H1 (cell line): ENCODE data around the gene SYNCRIP. TPM values are rescaled to one million over a fixed set of nuclear protein-coding genes. Genes with fewer than 3 reads are reported as not detected.

Experiments
- CHD7 ChIP-seq: fragments of 300-600 bp; sonication (generic); IDR thresholded peaks from 2 replicates; pipeline ENCODE4 v1.7.1; 2012; ENCODE audit warnings: low read length, moderate library complexity, mild to moderate bottlenecking, inconsistent platforms; ENCODE audit not compliant: insufficient replicate concordance
- JUN ChIP-seq: IDR thresholded peaks from 2 replicates; pipeline ENCODE4 v1.6.1; 2011; ENCODE audit warnings: low read depth, mild to moderate bottlenecking, improper control_type of control experiment, low read length
- polyA plus RNA-seq, 7 experiments: library from polyadenylated mRNA; depleted of rRNA in 3 of 7; stranded (reverse) in 5 of 7; unstranded in 2 of 7; fragments of >200 nt in 5 of 7; fragments of 200-250 nt in 2 of 7; gene quantifications; 1 replicate in 5 of 7; 2 replicates in 1 of 7; 4 replicates in 1 of 7; pipeline versions ENCODE4 v1.2.1 to v1.2.3, GENCODE V29; 2011 to 2013; ENCODE audit warnings: missing spikeins in 2 of 7, mixed read lengths in 2 of 7
- total RNA-seq: library from RNA; stranded (reverse); fragmentation: NEBNext Ultra II Directional; extraction: Animal tissue kit (Norgen Biotek cat#: 25700); gene quantifications from 2 replicates; pipeline ENCODE4 v1.2.1, GENCODE V29; 2021

The SYNCRIP gene
- total and polyA plus RNA-seq, 2 of the 8 experiments (the other 6 are each of a cell fraction or from before 2014, with no cell fraction given) = 16.8 to 219 TPM

GRCh38 chr6:85662251-85662650 is 19.6 kb upstream of the SYNCRIP start (continued):
- TF ChIP-seq CHD7 (no peak), JUN (no peak)
